Measurements from ENCODE around the gene EP400.

Gene EP400

GRCh38 chr12:131919051-131919347, 30.7 kb upstream of the EP400 start:
- TF ChIP-seq CTCF (IDR thresholded peaks at IDR 0.05; ENCODE audit: low read depth, low read length), result no peak
- H3K4me3 ChIP-seq (ENCODE audit: low read depth, low read length), result no peak overlapping the region

GRCh38 chr12:131919366-131920156, 30.2 kb upstream of the EP400 start:
- TF ChIP-seq CTCF (IDR thresholded peaks at IDR 0.05; ENCODE audit: low read depth, low read length), result no peak
- H3K4me3 ChIP-seq (ENCODE audit: low read depth, low read length), result no peak overlapping the region

GRCh38 chr12:131920157-131920508, 29.6 kb upstream of the EP400 start:
- no peak for TF ChIP-seq CTCF (IDR thresholded peaks at IDR 0.05; ENCODE audit: low read depth, low read length)
- no peak overlapping the region for H3K4me3 ChIP-seq (ENCODE audit: low read depth, low read length)

GRCh38 chr12:131920902-131921840, 28.6 kb upstream of the EP400 start:
- TF ChIP-seq CTCF (IDR thresholded peaks at IDR 0.05; ENCODE audit: low read depth, low read length), result no peak
- H3K4me3 ChIP-seq (ENCODE audit: low read depth, low read length), result no peak overlapping the region

GRCh38 chr12:131921866-131922769, 27.6 kb upstream of the EP400 start:
- no peak overlapping the region for H3K4me3 ChIP-seq (ENCODE audit: low read depth, low read length)
- no peak for TF ChIP-seq CTCF (IDR thresholded peaks at IDR 0.05; ENCODE audit: low read depth, low read length)

GRCh38 chr12:131922772-131923171, 27.0 kb upstream of the EP400 start:
- TF ChIP-seq CTCF (IDR thresholded peaks at IDR 0.05; ENCODE audit: low read depth, low read length), result no peak
- H3K4me3 ChIP-seq (ENCODE audit: low read depth, low read length), result no peak overlapping the region

Measured in WI38 (cell line).